Immature natural killer cell (primary cell): ENCODE measurements around the gene SLC18A3. TPM values are rescaled to one million over a fixed set of nuclear protein-coding genes. Genes with fewer than 3 reads are reported as not detected.
A peak's percentile ranks its signal among the peaks of the same experiment; 100 is the strongest.

Experiments used
- DNase-seq, 3 donors: peaks; one replicate each; pipeline ENCODE4 v3.0.0; 2022; ENCODE audit warnings: mixed read lengths in 1 of 3
- H3K27ac Mint-ChIP-seq, 6 donors: one replicate each; pipeline ENCODE4 v1.8.0; 2020; ENCODE audit warnings: mixed read lengths in 6 of 6, mild to moderate bottlenecking in 5 of 6, inconsistent platforms in 4 of 6, moderate library complexity in 3 of 6
- H3K27me3 Mint-ChIP-seq, 3 donors: one replicate each; pipeline ENCODE4 v1.8.0; 2020 to 2021; ENCODE audit warnings: low read depth in 3 of 3, mild to moderate bottlenecking in 3 of 3, mixed read lengths in 3 of 3, moderate library complexity in 3 of 3, inconsistent platforms in 1 of 3
- H3K36me3 Mint-ChIP-seq, 3 donors: one replicate each; pipeline ENCODE4 v1.8.0; 2020; ENCODE audit warnings: mixed read lengths in 3 of 3, inconsistent platforms in 2 of 3, mild to moderate bottlenecking in 2 of 3
- H3K4me1 Mint-ChIP-seq, 2 donors: one replicate each; pipeline ENCODE4 v1.8.0; 2020; ENCODE audit warnings: inconsistent platforms in 2 of 2, mild to moderate bottlenecking in 2 of 2, mixed read lengths in 2 of 2, moderate library complexity in 1 of 2
- H3K4me3 Mint-ChIP-seq, 5 donors: one replicate each; pipeline ENCODE4 v1.8.0; 2020; ENCODE audit warnings: mild to moderate bottlenecking in 5 of 5, mixed read lengths in 5 of 5, inconsistent platforms in 3 of 5, moderate library complexity in 3 of 5
- H3K9me3 Mint-ChIP-seq, 6 donors: one replicate each; pipeline ENCODE4 v1.8.0; 2020; ENCODE audit warnings: mild to moderate bottlenecking in 6 of 6, mixed read lengths in 6 of 6, inconsistent platforms in 4 of 6, moderate library complexity in 3 of 6
- polyA plus RNA-seq, 3 donors: library from polyadenylated mRNA; unstranded; fragments of 300-500 nt; fragmentation: Illumina TruSeq; gene quantifications; one replicate each; pipeline ENCODE4 v1.2.3, GENCODE V29; 2021

Gene SLC18A3
- not detected for polyA plus RNA-seq

GRCh38 chr10:49610114-49610457 lies at the start of gene SLC18A3:
SLC18A3 (plus strand) TSS chr10:49610310; CDS start chr10:49610741, 431 bp downstream.
- Mint-ChIP-seq H3K4me3 (no peak within 1 kb of the TSS), H3K27me3 (peaks cover 31 to 38% (median 32%) of the 10 kb centered on the region in 3 donors), H3K27ac (no peak within 1 kb of the TSS)

DNA sequence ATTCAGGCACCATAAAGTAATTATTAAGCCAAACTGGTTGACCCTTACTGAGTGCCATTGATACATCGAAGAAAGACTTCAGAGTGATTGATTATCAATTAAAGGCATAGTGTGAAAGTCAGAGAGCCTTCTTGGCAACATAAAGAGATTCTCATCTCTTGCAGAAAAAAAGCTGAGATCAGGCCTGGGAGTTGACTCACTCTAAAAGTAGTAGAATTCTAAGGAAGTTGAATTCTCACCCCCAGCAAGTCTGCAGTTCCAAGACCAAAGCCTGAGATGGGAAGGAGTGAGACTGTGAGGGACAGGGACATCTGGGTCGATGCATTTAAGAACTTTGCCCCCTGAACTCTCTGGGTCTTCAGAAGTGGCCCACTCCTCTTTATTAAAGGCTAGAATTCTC lies 49.6 kb upstream of the SLC18A3 start:
- Mint-ChIP-seq H3K27ac (no peak overlapping the region), H3K27me3 (peaks cover 2 to 9% (median 7%) of the 10 kb centered on the region in 3 donors), H3K4me1 (no peaks in the 10 kb centered on the region), H3K9me3 (peaks cover 0 to 4% (median 0%) of the 10 kb centered on the region in 6 donors), H3K36me3 (no peaks in the 10 kb centered on the region), H3K4me3 (no peak overlapping the region)
- no peak for DNase-seq

More at GRCh38 chr10:49610114-49610457, at the start of gene SLC18A3:
- Mint-ChIP-seq H3K36me3 (peaks cover 0 to 3% (median 0%) of the 10 kb centered on the region in 3 donors), H3K4me1 (peaks cover 3 to 21% of the 10 kb centered on the region in 2 donors), H3K9me3 (peaks cover 0 to 12% (median 0%) of the 10 kb centered on the region in 6 donors)
- no peak for DNase-seq

- no peak for DNase-seq
- Mint-ChIP-seq H3K36me3 (no peaks in the 10 kb centered on the region), H3K27me3 (peaks cover 2 to 13% (median 7%) of the 10 kb centered on the region in 3 donors), H3K4me3 (no peak overlapping the region), H3K27ac (no peak overlapping the region), H3K4me1 (peaks cover 6 to 11% of the 10 kb centered on the region in 2 donors), H3K9me3 (no peaks in the 10 kb centered on the region)
These were observed 47.2 kb upstream of the SLC18A3 start for GRCh38 chr10:49562893-49563292.

DNA sequence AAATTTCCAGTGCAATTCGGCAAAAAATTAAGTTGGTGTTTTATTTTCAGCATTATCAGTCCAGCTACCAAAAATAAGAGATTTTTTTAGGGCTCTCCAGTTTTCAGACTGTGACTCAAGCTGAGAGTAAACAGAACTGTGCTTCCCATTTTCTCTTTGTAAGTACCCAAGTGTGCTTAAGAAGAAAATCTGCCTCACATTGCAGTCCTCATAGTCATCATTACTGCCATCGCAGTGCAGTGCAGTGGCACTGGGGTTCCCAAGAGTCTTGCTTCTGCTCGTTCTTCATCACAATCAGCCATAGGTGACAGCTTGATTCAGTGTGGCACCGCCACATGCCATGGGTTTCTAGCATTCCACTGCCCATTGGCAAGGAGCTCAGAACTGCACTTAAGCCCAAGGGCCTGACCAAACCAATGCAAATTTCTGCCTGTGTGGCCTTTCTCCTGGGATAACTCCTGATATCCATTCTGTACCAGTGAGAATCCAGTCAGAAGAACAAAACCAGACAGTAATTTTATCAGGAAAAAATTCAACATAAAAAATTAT lies 45.6 kb upstream of the SLC18A3 start:
- Mint-ChIP-seq H3K36me3 (no peaks in the 10 kb centered on the region), H3K27ac (no peak overlapping the region), H3K27me3 (peaks cover 2 to 12% (median 9%) of the 10 kb centered on the region in 3 donors), H3K4me1 (peaks cover 20 to 27% of the 10 kb centered on the region in 2 donors), H3K9me3 (no peaks in the 10 kb centered on the region), H3K4me3 (no peak overlapping the region)
- DNase-seq = no peak

DNA sequence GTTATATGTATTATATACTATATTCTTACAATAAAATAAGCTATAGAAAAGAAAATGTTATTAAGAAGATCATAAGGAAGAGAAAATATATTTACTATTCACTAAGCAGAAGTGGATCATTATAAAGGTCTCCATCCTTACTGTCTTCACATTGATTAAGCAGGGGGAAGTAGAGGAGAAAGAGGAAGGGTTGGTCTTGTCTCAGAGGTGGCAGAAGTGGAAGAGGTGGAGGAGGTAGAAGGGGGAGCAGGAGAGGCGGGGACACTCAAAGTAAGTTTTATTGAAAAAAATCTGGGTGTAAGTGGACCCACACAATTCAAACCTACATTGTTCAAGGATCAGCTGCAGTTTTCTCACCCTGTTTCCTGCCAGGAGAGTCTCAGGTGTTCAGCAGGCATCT lies 42.3 kb upstream of the SLC18A3 start:
- Mint-ChIP-seq H3K9me3 (no peaks in the 10 kb centered on the region), H3K27me3 (peaks cover 2 to 9% (median 2%) of the 10 kb centered on the region in 3 donors), H3K27ac (peak overlapping the region in 3 of 6 donors; percentile 36 to 76 (median 47)), H3K4me3 (peak overlapping the region in 4 of 5 donors; percentile 4 to 51 (median 30)), H3K36me3 (no peaks in the 10 kb centered on the region), H3K4me1 (peaks cover 20 to 28% of the 10 kb centered on the region in 2 donors)
- no peak for DNase-seq

GRCh38 chr10:49568235-49568634 lies 41.9 kb upstream of the SLC18A3 start:
- Mint-ChIP-seq H3K4me3 (peak overlapping the region in 4 of 5 donors; percentile 6 to 51 (median 36)), H3K27me3 (peaks cover 0 to 9% (median 2%) of the 10 kb centered on the region in 3 donors), H3K9me3 (no peaks in the 10 kb centered on the region), H3K27ac (peak overlapping the region in 4 of 6 donors; percentile 18 to 76 (median 42)), H3K36me3 (no peaks in the 10 kb centered on the region), H3K4me1 (peaks cover 20 to 28% of the 10 kb centered on the region in 2 donors)
- peak; percentile 24 to 39 (median 25) for DNase-seq

DNA sequence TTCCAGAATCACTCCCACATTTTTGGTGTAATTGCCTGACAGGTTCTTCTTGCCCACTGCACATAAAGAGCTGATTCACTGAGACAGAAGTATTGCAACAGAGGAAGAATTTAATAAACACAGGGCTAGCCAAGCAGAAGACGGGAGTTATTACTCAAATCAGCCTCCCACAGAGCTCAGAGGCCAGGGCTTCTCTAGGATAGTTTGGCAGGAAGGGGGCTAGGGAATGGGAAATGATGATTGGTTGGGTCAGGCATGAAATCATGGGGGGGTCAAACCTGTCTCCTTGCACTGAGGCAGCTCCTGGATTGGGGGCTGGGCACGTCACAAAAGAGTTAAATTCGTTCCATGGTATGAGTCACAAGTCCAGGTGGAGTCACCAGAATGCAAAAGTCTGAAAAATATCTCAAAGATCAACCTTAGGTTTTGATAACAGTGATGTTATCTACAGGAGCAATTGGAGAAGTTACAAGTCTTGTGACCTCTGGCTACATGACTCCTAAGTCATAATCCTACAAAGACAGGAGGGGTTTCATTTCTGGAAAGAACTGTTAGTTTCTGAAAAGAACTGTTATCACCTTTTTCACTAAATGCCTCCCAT lies 41.0 kb upstream of the SLC18A3 start:
- peak overlapping the region in 2 of 5 donors; percentile 44 to 51 for H3K4me3 Mint-ChIP-seq
- H3K4me1 Mint-ChIP-seq = peaks cover 20 to 33% of the 10 kb centered on the region in 2 donors
- H3K27ac Mint-ChIP-seq = peak overlapping the region in 1 of 6 donors; percentile 13
- no peaks in the 10 kb centered on the region for H3K36me3 Mint-ChIP-seq
- DNase-seq = no peak
- H3K9me3 Mint-ChIP-seq = no peaks in the 10 kb centered on the region
- H3K27me3 Mint-ChIP-seq = peaks cover 2 to 9% (median 2%) of the 10 kb centered on the region in 3 donors

DNA sequence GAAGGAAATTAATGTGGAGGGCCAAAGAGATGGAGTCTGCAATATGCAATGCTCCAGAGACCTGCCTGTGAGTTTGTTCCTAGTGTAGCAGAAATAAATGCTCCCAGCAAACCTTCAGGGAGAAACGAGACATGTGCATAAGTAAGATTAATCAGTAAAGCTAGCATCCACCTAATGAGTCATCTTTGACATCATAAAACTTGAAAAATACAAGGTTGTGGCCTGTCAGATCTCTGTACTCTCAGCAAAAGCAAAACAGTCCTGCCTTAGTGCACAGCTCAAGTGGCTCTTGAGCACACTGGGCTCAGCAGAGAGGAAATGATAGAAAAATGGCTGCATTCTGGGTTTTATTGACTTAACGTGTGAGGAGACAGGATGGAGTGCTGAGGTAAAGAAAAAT lies 38.7 kb upstream of the SLC18A3 start:
- no peak overlapping the region for H3K4me3 Mint-ChIP-seq
- no peak for DNase-seq
- H3K27ac Mint-ChIP-seq = no peak overlapping the region
- H3K9me3 Mint-ChIP-seq = no peaks in the 10 kb centered on the region
- H3K27me3 Mint-ChIP-seq = peaks cover 2 to 7% (median 4%) of the 10 kb centered on the region in 3 donors
- peaks cover 20 to 33% of the 10 kb centered on the region in 2 donors for H3K4me1 Mint-ChIP-seq
- H3K36me3 Mint-ChIP-seq = peaks cover 0 to 3% (median 0%) of the 10 kb centered on the region in 3 donors

DNA sequence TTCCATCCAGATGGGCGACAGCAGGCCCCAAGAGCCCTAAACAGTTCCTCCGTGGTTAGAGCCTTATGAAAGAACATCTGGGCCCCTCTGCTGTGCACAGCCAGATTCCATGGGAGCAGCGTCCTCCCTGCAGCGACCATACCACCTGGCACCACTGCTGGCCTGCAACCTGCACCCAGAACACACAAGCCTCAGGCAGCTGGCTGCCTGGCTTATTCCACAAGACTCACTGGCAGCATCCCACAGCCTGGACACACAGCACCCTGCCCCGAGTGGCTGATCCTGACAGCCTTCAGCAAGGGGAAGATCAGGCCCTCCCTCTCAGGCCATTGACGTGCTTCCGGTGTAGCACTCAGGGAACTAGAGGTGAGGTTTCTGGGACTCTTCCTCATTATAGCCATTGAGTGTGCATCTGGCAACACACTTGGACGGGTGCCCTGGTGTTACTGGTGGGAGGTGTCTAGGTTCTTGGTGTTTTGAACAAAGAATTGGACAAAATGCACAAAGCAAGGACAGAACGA lies 37.5 kb upstream of the SLC18A3 start:
- Mint-ChIP-seq H3K27me3 (peaks cover 2 to 4% (median 2%) of the 10 kb centered on the region in 3 donors), H3K4me1 (peaks cover 17 to 25% of the 10 kb centered on the region in 2 donors), H3K27ac (no peak overlapping the region), H3K36me3 (peaks cover 0 to 3% (median 0%) of the 10 kb centered on the region in 3 donors), H3K4me3 (no peak overlapping the region), H3K9me3 (no peaks in the 10 kb centered on the region)
- no peak for DNase-seq

GRCh38 chr10:49575489-49576072 lies 34.5 kb upstream of the SLC18A3 start:
- peaks cover 0 to 6% of the 10 kb centered on the region in 2 donors for H3K4me1 Mint-ChIP-seq
- no peak for DNase-seq
- peak overlapping the region in 1 of 6 donors; percentile 60 for H3K27ac Mint-ChIP-seq
- H3K9me3 Mint-ChIP-seq = no peaks in the 10 kb centered on the region
- H3K4me3 Mint-ChIP-seq = no peak overlapping the region
- peaks cover 0 to 3% (median 2%) of the 10 kb centered on the region in 3 donors for H3K27me3 Mint-ChIP-seq
- H3K36me3 Mint-ChIP-seq = peaks cover 0 to 3% (median 0%) of the 10 kb centered on the region in 3 donors

- Mint-ChIP-seq H3K4me1 (peaks cover 0 to 10% of the 10 kb centered on the region in 2 donors), H3K9me3 (no peaks in the 10 kb centered on the region), H3K4me3 (no peak overlapping the region), H3K27me3 (peaks cover 0 to 3% (median 2%) of the 10 kb centered on the region in 3 donors), H3K27ac (no peak overlapping the region), H3K36me3 (peaks cover 0 to 3% (median 0%) of the 10 kb centered on the region in 3 donors)
- no peak for DNase-seq
These were observed 32.8 kb upstream of the SLC18A3 start for GRCh38 chr10:49577182-49577925.

DNA sequence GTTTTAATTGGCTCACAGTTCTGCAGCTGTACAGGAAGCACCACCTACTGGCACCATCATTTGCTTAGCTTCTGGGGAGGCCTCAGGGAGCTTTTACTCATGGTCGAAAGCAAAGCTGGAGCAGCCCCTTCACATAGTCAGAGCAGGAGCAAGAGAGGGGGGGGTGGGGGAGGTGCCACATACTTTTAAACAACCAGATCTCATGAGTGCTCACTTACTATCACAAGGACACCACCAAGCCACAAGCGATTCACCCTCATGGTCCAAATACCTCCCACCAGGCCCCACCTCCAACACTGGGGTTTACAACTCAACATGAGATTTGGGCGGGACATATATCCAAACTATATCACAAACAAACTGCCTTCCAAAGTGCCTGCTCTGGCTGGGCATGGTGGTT lies 31.7 kb upstream of the SLC18A3 start:
- Mint-ChIP-seq H3K36me3 (peaks cover 0 to 3% (median 0%) of the 10 kb centered on the region in 3 donors), H3K9me3 (no peaks in the 10 kb centered on the region), H3K4me3 (no peak overlapping the region), H3K4me1 (peaks cover 0 to 9% of the 10 kb centered on the region in 2 donors), H3K27me3 (peaks cover 0 to 6% (median 4%) of the 10 kb centered on the region in 3 donors), H3K27ac (no peak overlapping the region)
- no peak for DNase-seq

DNA sequence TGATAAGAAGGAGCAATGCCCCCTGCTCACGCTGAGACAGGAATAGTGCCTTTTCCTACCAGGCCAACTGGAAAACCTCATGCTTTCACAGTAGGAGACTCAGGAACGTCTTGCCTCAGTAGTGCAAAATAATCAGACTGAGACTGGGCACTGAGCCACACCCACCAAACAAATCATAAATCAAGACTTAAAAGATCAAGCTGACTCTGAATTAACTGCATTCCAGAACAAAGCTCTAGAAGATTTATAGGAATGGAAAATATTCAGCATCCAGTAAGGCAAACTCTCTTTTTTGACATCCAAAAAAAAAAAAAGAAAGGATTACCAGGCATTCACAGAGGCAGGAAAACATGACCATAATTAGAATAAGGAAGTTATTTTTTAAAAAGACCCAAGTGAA lies 30.5 kb upstream of the SLC18A3 start:
- Mint-ChIP-seq H3K27ac (no peak overlapping the region), H3K4me3 (no peak overlapping the region), H3K27me3 (peaks cover 0 to 7% (median 5%) of the 10 kb centered on the region in 3 donors), H3K36me3 (peaks cover 0 to 3% (median 0%) of the 10 kb centered on the region in 3 donors), H3K9me3 (no peaks in the 10 kb centered on the region), H3K4me1 (peaks cover 0 to 5% of the 10 kb centered on the region in 2 donors)
- no peak for DNase-seq
